Muscle of leg (tissue), 11 donors: ENCODE data around the gene NPHS1. TPM values are rescaled to one million over a fixed set of nuclear protein-coding genes. Genes with fewer than 3 reads are reported as not detected.

Experiments
- DNase-seq: peaks from one replicate; pipeline ENCODE4 v3.0.0; 2013
- H3K27ac ChIP-seq: one replicate; pipeline ENCODE4 v1.5.1; 2013; ENCODE audit warnings: mild to moderate bottlenecking, low read length, control low read depth
- H3K27me3 ChIP-seq: one replicate; pipeline ENCODE4 v1.6.1; 2013; ENCODE audit warnings: low read length; ENCODE audit not compliant: control insufficient read depth, insufficient read depth
- H3K36me3 ChIP-seq: one replicate; pipeline ENCODE4 v1.6.1; 2013; ENCODE audit warnings: low read length; ENCODE audit not compliant: control insufficient read depth, insufficient read depth
- H3K4me1 ChIP-seq: one replicate; pipeline ENCODE4 v1.6.1; 2013; ENCODE audit warnings: low read length; ENCODE audit not compliant: control insufficient read depth, insufficient read depth
- H3K4me3 ChIP-seq: one replicate; pipeline ENCODE4 v1.5.1; 2013; ENCODE audit warnings: low read length, control low read depth
- H3K9me3 ChIP-seq: replicated peaks from 2 replicates; pipeline ENCODE4 v1.6.1; 2013; ENCODE audit warnings: low read depth, low read length; ENCODE audit not compliant: control insufficient read depth
- WGBS: methylation state at CpG from one replicate; pipeline ENCODE4 v1.1.5; 2013; ENCODE audit warnings: missing lambda C conversion rate; ENCODE audit not compliant: insufficient coverage; 5-methylcytosine and 5-hydroxymethylcytosine counted together
- polyA plus RNA-seq, 8 donors: library from polyadenylated mRNA; unstranded; fragments of 120-200 nt; gene quantifications; one replicate each; pipeline versions ENCODE4 v1.2.1 to v1.2.3, GENCODE V29; 2013; ENCODE audit warnings: inconsistent platforms in 1 of 8, low replicate concordance in 1 of 8; ENCODE audit not compliant: insufficient read length in 8 of 8, insufficient read depth in 1 of 8
- total RNA-seq: library from RNA; stranded (reverse); fragments of 120-200 nt; gene quantifications from one replicate; pipeline ENCODE4 v1.2.4, GENCODE V29; 2013

Gene NPHS1
- total and polyA plus RNA-seq, 9 donors = 0.04 to 0.37 (median 0.15) TPM; not detected in 1

- Histone ChIP-seq H3K27me3 (peaks cover 31% of the 10 kb centered on the region), H3K27ac (no peak overlapping the region), H3K36me3 (no peaks in the 10 kb centered on the region), H3K4me1 (peaks cover 4% of the 10 kb centered on the region), H3K4me3 (no peak overlapping the region), H3K9me3 (no peaks in the 10 kb centered on the region)
- no peak for DNase-seq
- WGBS = 76% methylated on average over 6 of the region's 7 CpGs
Measured at GRCh38 chr19:35793381-35794165, 58.7 kb downstream of the NPHS1 start.

- DNase-seq = no peak
- no peak overlapping the region for H3K4me3 ChIP-seq
- no peaks in the 10 kb centered on the region for H3K9me3 ChIP-seq
- peaks cover 4% of the 10 kb centered on the region for H3K4me1 ChIP-seq
- peaks cover 25% of the 10 kb centered on the region for H3K27me3 ChIP-seq
- no peak overlapping the region for H3K27ac ChIP-seq
- no peaks in the 10 kb centered on the region for H3K36me3 ChIP-seq
- WGBS = 67% methylated on average over 6 of the region's 8 CpGs
Measured at GRCh38 chr19:35792888-35793287, 59.4 kb downstream of the NPHS1 start.

DNA sequence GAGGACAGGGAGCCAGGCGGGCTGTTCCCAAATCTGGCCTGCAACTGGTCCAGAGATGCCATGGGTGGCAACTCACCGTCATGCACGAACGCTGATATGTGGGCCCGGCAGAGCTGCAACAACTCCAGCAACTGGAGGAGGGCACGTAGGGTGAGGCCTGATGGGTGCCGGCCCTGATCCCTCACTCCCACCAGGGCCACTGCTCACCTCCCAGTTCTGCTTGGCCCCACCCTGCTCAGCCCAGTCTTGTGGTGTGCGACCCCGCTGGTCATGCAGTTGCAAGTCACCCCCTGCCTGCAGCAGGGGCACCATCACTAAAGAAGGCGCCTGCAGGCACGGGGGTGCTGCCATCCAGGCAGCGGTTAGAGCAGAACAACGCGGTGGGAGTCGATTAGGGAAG, 60.0 kb downstream of the NPHS1 start:
- H3K27ac ChIP-seq = no peak overlapping the region
- no peak for DNase-seq
- no peaks in the 10 kb centered on the region for H3K9me3 ChIP-seq
- H3K27me3 ChIP-seq = peaks cover 21% of the 10 kb centered on the region
- H3K36me3 ChIP-seq = no peaks in the 10 kb centered on the region
- WGBS = 84% methylated on average over 14 of the region's 15 CpGs
- no peak overlapping the region for H3K4me3 ChIP-seq
- H3K4me1 ChIP-seq = no peaks in the 10 kb centered on the region

DNA sequence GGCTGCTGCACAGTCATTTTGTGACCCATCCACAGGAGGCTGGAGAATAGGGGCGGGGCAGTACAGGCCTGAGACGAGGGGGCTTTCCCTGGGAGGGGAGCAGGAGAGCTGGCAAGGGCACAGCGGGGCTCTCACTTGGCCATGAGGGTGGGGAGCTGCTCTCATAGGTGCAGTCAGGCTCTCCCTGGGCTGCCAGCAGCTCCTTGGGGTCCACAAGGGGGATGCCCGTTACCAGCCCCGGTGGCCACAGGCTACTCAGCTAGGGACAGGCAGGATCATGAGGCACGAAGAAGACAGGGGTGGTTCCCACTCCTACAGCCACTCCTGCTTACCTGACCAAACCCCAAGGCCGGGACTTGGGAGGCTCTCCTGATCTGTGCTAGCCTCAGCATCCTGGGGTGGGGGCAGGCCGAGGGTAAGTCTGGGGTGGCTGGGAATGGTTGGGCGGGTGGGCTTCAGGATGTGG, 60.5 kb downstream of the NPHS1 start:
- 89% methylated on average over 3 of the region's 9 CpGs for WGBS
- Histone ChIP-seq H3K4me1 (no peaks in the 10 kb centered on the region), H3K4me3 (no peak overlapping the region), H3K27me3 (peaks cover 16% of the 10 kb centered on the region), H3K9me3 (no peaks in the 10 kb centered on the region), H3K36me3 (peaks cover under 1% of the 10 kb centered on the region), H3K27ac (no peak overlapping the region)
- no peak for DNase-seq

GRCh38 chr19:35790981-35791813, 61.1 kb downstream of the NPHS1 start:
- Histone ChIP-seq H3K4me1 (no peaks in the 10 kb centered on the region), H3K36me3 (peaks cover 2% of the 10 kb centered on the region), H3K27me3 (peaks cover 10% of the 10 kb centered on the region), H3K27ac (no peak overlapping the region), H3K9me3 (no peaks in the 10 kb centered on the region), H3K4me3 (no peak overlapping the region)
- 56% methylated on average over 19 of the region's 20 CpGs for WGBS
- DNase-seq = no peak

- Histone ChIP-seq H3K4me1 (no peaks in the 10 kb centered on the region), H3K27me3 (peaks cover under 1% of the 10 kb centered on the region), H3K36me3 (peaks cover 4% of the 10 kb centered on the region), H3K4me3 (no peak overlapping the region), H3K27ac (no peak overlapping the region), H3K9me3 (no peaks in the 10 kb centered on the region)
- WGBS = 85% methylated on average over 16 of the region's 19 CpGs
- DNase-seq = no peak
Measured at GRCh38 chr19:35789978-35790944, 62.0 kb downstream of the NPHS1 start.

GRCh38 chr19:35789195-35789977, 62.9 kb downstream of the NPHS1 start:
- Histone ChIP-seq H3K27me3 (no peaks in the 10 kb centered on the region), H3K4me3 (no peak overlapping the region), H3K9me3 (no peaks in the 10 kb centered on the region), H3K4me1 (no peaks in the 10 kb centered on the region), H3K36me3 (peaks cover 9% of the 10 kb centered on the region), H3K27ac (no peak overlapping the region)
- DNase-seq = no peak
- WGBS = 71% methylated on average over 11 of the region's 11 CpGs

- WGBS = 73% methylated on average over 4 of the region's 12 CpGs
Measured at GRCh38 chr19:35788205-35788960, 63.9 kb downstream of the NPHS1 start.

More at GRCh38 chr19:35788205-35788960, 63.9 kb downstream of the NPHS1 start:
- DNase-seq = no peak
- no peak overlapping the region for H3K4me3 ChIP-seq
- H3K27me3 ChIP-seq = no peaks in the 10 kb centered on the region
- peaks cover 9% of the 10 kb centered on the region for H3K36me3 ChIP-seq
- no peak overlapping the region for H3K27ac ChIP-seq
- no peaks in the 10 kb centered on the region for H3K9me3 ChIP-seq
- no peaks in the 10 kb centered on the region for H3K4me1 ChIP-seq
